HG02840 (cell line): ENCODE data around the gene GPRIN2.

Experiments used
- ATAC-seq: cut with Tn5 transposase; IDR thresholded peaks from one replicate; pipeline ENCODE4 v1.9.1; 2021; ENCODE audit warnings: mild to moderate bottlenecking, moderate library complexity, moderate number of reproducible peaks; ENCODE audit not compliant: unreplicated experiment, low FRiP score

The GPRIN2 gene

DNA sequence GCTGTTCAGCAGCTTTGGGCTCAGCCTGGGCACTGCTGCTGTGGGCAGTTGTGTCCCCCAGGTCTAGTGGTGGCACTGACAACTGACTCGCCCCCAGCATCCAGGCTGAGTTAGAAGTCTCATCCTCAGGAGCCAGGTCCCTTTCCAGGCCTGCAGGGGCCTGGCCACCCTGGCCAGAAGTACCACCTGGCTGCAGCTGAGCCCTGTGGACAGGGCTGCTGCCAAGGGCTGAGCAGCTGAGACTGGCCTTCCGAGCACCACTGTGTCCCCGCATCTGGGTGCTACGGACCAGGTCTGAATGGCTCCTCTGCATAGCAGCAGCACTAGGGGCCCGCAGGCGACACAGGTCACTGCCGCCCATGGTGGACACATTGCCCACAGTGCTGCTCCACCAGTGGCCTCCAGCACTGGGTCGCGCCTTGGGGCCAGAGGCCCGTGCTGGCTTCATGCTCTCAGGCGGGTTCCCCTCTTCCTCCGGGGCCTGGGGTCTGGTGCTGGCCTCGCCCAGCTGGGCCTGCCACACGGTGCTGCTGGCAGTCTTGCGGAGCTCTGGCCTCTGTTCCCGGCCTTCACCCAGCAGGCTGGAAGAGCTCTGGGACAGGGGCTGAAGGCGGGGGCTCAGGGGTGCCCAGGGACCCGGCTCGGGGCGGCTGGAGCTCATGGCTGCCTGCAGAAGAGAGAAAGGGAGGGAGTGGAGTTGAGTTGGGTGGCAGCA is 6.2 kb downstream of the GPRIN2 start:
- no peak for ATAC-seq

DNA sequence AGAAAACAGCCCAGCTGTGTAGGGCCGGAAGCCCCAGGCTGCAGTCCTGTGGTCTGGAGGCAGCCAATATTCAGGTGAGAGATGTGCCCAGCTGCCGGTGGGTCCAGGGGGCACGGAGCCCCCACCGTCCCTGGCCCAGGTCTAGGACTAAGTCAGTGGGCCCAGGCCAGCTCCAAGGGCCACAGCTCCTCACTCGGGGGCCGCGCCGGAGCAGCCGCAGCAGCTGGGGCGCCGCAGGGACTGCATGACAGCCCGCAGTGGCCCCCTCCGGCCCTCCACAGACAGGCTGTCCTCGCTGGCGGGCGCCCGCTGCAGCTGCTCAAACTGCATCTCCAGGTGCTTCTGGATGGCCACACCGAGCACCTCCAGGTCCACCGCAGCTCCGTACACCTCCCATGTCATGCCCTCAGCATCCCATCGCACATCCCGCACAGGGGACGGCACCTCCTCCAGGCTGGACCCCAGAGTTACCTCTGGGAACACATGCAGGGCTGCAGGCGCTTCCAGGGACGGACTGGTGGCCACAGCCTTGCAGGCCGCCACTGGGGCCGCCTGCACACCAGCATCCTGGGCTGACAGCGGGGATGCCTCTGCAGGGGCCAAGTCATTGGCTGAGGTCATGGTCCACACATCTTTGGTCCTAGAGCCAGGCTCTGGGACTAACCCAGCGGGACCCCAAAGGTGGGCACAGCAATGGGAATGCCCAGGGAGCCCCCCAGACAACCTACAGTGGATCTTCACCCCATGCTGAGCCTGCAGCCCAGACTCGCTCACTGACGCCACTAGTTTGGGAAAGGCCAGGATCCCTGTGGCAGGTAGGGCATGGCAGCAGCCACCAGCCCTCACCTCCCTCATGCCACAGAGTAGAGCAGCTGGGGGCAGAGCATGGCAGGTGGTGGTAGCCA is 7.0 kb downstream of the GPRIN2 start:
- no peak for ATAC-seq

DNA sequence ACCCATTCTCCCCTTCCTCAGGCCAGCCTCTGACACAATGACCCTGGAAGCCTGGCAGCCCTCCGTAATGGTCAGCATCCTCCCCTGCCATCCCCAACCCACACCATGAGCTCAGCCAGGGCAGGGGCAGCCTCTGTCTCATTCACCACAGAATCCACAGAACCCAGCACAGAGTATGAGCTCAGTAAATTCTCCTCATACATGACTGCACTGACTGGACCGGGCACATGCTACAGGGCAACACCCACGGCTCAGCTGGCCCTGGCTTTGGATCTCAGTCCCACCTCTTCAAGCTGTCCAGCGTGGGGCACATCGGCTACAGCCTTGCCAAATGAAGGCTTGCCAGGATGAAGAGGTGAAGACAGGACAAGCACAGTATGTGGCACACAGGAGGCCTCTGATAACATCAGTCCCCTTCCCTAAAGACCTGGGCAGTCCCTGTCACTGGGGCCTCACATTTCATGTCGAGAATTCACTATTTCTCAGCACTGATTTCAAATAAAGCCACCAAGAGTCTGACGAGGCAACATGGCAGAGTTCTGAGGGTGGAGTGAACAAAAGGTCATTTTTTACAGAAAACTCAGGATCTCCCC is 7.9 kb downstream of the GPRIN2 start:
- ATAC-seq = no peak

DNA sequence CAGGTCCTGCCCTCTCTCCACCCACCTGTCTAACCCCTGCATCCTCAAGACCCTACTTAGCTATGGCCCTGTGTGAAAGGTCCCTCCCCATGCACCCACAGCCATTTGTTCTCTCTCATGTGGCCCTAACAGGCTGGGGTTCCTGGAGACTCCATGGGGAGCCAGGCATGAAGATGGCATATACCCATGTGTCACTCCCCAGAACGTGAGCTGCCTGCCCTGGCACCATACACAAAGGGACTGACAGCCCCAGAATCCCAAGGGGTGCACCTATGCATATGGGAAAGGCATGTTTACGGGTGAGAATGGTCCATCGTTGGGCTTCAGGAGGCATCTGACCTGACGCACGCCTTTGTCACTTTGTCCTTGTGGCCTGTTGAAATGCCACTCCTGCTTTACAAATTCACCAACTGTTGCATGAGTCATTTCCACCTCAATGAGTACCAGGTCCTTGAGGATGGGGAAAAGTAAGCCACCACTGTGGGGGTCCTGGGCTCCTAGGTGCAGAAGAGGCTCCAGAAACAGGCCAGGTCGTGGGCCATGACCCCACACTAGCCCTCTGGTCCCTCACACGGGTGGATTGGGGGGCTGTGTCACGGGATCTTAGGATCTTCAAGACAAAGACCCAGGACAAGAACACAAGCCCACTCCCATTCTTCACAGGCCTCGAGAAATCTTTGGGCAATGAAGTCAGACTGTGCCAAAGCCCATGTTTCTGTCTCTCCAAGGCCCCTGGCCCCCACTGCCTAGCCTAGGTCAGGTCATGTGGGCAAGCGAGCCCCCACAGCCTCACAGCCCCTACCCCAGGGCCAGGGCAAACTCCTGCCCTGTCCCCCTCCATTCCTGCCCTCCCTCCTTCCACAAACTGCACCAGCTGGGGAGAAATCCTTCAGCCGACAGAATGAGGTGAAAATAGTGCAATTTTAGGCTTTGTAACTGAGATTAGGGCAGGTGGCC is 8.6 kb downstream of the GPRIN2 start:
- no peak for ATAC-seq

DNA sequence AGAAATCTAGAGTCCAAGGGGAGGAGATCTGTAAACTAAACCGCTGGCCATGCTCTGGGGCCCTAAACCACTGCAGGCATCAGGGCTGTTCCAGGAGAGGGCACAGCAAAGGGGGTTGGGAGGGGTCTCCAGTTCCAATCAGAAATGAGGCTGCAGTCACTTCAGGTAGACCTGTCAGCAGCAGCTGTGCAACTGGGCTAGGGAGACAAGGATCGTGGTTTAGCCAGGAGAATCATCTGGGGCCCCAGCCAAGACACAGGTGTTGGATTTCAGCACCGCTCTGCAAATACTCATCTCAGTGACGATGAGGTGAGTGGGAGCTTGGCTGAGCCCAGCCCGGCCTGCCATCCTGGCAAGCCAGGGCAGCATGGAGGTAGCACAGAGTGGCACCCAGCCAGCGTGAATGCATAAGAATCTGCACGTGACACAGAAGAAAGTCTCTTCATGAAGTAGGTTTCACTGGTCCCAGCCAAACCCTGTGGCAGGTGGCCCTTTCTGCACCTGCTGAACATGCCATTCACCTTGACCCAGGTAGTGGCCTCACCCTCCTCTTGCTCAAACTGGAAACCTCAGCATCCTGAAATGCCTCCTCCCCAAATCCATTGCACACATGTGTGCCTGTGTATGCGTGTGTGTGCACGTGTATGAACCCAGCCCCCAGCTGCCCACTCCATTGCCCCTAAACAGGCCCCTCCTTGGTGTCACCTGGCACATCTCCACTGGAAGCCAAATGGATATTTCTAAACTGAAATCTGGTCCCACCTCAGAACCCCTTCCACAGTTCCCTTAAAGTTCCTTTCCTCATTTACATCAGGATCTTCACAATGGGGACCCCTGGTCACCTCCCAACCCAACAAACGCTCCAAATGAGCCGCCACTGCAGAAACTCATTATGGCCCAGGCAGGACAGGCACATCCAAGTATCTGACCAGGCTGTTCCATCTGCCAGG is 9.6 kb downstream of the GPRIN2 start:
- no peak for ATAC-seq

DNA sequence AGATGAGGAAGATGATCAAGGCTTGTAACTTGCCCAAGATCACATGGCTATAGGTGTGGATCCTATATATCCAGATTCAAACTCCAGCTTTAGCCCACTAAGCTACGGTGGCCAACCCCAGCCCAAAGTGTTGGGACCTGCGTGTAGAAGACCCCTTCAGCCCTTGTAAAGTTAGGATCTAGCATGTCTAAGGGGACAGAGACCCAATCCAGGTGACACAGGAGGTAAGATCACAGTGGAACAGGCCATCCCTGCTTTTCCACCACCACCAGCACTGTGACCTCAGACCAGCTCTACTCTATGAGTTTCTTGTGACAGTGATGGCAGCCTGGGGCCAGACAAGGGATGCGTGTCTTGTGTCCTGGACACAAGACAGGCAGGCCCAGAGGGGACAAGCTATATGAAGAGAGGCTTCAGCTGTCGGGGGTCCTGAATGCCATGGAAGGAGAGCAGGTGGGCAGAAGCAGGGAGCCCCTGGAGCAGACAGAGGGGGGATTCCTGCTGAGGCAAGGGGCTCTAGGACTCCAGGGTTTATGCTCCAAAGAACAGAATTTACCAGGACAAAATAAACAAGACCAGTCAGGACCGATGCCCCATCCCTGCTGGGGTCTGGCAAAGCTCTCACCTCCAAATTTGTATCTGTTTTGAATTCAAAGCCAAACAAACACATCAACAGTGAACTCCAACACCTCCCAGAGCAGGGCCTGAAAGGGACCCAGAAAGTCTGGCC is 10.4 kb downstream of the GPRIN2 start:
- no peak for ATAC-seq

DNA sequence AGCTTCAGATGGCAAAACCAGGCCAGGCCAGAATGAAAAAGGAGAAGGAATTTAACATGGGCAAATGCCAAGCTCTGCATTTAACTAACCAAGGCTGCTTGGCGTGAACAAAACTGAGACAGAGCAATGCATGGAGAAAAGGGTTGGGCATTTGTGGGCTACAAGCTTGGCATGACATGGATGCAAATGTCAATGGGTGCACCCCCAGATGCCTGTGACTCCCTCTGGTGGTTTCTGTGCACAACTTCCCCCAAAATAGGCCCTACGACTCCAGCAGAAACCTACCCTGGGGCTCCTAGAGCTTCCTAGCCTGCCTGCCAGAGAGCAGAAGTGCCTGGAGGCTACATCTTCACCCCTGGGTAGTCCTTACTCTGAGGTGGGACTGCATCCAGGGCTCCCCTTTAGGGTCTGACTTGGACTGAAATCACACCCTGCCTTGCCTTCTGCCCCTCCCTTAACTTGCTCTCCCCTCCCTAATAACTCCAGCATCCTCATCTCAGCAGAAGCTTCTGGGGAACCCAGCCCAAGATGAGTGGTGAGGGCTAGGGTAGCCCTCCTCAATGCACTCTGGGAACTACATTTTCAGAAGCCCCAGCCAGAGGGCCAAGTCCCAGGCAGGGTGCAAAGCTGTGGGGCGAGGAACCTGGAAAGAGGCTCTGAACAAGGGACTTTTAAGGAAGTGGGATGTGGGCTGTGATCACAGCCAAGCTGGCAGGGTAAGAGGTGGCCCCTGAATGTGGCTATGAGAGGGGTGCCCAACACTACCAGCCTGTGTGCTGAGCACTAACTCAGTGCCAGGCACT is 11.3 kb downstream of the GPRIN2 start:
- ATAC-seq = no peak

DNA sequence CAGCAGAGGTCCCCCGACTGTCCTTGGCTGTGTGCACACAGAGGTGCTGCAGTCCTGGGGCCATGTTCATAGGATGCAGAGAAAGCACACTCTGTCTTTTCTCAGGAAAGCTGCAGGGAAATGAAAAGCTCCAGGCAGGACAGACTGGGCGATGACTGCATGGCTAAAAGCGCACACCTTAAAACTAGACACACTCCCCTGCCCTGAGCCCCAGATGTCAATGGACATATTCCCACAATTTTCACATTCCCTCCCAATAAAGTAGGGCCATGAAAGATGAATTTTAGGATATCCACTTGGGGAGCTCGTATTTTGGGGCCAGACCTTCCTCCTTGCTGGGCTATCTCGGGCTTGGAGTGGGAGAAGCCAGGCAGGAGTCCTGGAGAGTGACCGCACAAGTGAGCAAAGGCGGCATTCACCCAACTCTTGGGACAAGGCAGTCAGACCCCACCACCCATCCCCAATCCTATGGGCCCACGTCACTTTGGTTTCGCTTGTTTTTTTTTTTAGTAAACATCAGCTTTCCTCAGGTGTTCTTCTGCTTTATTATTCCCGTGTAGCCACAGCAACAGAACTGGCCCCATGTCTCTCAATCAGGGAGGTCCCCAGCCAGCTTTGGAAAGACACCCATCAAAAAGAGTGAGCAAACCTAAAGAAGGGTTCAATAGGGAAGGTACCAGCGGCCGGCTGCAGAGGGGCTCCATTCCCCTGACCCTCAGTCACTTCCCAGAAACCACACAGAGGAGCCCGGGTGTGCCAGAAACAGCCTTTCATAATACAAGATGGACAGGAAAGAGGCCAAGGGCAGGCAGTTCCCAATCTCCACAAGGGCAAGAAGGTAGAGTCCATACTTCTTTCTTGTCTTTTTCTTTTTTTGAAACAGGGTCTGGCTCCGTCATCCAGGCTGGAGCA is 12.7 kb downstream of the GPRIN2 start:
- no peak for ATAC-seq

DNA sequence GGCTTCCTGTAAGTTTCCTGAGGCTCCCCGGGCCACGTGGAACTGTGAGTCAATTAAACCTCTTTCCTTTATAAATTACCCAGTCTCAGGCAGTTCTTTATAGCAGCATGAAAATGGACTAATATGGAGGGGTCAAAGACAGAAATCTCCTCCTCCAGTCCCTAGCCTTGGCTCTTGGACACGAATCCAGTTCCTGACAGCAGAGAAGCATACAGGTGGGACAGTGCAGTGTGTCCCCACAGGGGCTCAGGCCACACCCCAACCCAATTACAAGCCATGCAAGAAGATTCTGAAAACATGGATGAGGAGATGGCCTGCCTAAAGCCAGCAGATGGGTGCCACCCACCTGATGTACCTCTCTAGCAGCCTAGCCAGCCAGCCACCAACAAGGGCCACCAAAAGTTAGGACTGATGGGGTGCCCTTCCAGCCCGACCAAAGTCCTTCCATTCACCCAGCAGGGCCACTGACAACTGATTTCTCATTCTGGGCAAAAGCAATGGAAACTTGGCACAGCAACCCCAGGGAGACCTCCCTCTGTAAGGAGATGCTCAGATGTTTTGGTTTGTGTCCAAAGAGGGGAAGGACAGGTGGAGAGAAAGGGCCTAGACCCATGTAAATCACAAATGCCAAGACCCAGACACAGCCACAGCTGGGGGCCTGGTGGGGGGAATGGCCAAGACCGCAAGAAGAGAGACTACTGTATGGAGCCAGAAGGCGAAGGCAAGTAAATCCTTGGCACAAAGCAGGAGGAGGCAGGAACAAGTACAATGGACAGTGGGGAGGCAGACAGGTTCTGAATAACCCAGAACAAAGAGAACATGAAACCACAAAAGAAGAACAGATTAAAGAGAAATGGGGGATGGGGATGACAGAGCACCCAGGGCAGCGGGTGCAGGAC is 13.6 kb downstream of the GPRIN2 start:
- no peak for ATAC-seq

DNA sequence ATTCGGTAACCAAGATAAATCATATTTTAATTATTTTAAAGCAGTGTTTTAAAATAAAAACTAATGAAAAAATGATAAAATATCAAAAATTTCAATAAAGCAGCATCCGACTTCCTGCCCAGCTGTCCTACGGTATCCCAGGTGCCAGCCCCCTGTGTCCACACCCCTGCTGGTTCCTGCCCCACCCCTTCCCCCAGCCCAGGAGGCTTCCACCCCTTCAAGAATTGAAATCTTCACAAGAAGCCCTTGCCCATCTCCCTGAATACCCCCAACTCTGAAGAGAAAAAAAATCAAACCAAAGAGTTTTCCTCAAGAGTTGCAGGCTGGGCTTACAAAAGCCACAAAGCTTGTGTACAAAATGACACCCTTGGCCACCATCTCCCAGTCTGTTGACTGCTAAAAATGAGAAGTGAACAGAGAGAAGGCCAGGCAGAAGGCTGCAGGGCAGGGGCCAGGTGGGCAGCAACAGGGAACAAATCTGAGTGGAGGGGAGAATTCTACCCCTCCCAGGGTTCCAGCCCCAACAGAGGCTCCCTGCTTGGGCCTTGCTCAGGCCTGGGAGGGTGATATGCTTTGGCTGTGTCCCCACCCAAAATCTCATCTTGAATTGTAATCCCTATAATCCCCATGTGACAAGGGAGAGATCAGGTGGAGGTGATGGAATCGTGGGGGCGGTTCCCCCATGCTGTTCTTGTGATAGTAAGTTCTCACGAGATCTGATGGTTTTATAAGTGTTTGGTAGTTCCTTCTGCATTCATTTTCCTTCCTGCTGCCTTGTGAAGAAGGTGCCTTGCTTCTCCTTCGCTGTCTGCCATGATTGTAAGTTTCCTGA is 14.5 kb downstream of the GPRIN2 start:
- no peak for ATAC-seq

DNA sequence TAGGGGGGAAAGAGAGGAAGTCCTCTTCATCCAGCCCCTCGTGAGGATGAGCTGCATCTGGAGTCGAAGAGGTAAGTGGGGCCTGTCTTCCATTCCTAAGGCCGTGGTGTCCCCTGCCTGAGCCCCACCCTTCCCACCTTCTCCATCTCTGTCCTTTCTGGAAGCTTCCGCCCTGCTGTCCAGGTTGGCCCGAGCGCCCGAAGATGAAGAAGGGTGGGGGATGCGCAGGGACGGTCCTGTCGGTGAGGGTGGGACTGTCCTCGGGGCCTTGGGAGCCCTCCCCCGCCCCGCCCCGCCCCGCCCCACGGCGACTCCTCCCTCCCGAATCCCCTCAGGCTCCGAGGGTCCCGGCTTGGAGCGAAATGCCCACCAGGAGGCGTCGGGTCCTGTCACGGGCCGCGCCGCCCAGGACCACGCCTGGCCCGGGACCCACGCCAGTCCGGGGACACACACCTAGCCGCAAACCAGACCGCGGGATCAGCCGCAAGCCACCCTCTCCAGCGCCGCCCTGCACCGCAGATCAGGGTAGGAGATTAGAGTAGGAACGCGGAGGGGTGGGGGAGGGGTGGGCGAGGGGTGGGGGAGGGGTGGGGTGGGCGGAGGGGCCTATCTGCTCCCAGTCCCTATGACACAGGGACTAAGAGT is 15.3 kb downstream of the GPRIN2 start:
- no peak for ATAC-seq

DNA sequence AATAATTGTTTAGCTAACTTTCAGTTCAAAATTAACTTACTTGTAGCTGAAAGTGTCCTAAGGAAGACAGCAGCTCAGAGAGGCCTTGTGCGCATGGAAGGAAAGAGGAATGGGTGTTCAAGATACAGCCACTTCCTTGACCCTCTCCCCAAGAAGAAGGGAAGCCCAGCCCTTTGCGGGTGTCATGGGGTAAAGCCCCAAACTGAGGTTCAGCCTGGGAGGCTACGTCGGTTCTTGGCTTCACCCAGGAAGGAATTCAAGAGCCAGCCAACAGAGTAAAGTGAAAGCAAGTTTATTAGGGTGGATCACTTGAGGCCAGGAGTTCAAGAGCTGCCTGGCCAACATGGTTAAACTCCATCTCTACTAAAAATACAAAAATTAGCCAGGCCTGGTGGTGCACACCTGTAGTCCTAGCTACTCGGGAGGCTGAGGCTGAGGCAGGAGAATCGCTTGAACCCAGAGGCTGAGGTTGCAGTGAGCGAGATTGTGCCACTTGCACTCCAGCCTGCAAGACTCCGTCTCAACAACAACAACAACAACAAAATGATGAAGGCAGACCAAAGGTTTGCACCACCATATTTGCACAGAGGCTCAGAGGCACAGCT is 15.9 kb downstream of the GPRIN2 start:
- no peak for ATAC-seq

DNA sequence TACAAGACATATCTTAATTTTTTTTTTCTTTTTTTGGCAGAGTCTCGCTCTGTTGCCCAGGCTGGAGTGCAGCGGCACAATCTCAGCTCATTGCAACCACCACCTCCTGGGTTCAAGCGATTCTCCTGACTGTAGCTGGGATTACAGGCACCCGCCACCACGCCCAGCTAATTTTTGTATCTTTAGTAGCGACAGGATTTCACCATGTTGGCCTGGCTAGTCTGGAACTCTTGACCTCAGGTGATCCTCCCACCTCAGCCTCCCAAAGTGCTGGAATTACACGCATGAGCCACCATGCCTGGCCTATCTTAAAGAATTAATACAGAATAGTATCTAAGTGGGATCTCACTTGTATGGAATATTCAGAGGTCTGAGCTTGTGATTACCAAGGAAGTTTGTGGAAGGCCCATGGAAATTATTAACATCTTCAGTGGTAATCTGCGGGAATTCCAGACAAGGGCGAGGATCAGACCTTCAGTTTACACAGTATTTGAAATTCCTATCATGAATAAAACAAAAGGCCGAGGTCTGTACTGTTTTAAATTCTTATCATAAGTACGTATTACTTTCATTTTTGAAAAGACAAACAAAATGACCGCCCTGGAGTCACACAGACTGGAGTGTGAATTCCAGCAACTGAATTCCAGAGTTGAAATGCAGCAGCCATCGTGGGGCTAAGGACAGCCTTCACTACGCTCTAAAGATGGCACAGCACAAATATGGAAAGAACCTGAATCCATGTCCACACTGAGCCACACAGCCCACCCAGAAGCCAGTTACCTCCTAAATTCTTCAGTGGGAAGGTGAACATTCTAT is 16.7 kb downstream of the GPRIN2 start:
- no peak for ATAC-seq
